ENCODE measurements around the gene INO80C.

The INO80C gene, protein sequence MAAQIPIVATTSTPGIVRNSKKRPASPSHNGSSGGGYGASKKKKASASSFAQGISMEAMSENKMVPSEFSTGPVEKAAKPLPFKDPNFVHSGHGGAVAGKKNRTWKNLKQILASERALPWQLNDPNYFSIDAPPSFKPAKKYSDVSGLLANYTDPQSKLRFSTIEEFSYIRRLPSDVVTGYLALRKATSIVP

DNA sequence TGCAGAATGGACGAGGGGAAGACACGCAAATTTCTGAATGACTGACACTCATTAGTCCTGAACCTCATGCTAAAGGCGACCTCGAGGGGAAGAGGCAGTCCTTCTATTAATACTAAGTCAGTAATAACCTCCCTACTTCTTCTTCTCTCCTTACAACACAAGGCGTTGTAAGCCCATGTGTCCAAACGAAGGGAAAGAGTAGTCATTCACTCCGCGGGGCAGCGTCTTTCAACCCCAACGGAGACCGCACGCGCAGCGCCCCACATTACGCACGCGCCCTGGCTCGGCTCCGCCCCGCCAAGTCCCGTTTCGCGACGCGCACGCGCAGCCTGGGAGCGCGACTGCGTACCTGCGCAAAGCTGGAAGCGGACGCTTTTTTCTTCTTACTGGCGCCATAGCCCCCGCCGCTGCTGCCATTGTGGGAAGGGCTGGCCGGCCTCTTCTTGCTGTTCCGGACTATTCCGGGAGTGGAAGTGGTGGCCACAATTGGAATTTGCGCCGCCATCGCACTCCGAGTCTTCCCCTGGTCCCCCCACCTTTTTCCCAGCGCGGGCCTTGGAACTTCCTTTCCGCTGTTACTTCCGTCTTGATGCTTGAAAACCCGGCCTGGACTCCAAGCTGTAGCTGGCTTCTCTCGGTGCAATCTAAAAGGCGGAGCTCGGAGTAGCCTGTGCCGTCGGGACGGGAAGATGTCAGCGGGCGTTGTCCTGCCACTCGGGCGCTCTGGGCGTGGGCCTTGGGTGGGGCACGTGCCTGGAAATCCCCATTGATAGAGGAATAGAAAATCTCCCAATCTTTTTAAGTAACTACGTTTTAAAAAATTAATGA is at the start of gene INO80C:
INO80C (minus strand) TSS at position 591 of the 828 bp plus-strand sequence; CDS start at position 505, 86 bp downstream.
- peak; percentile 94 for DNase-seq (ENCODE audit: low spot score)

DNA sequence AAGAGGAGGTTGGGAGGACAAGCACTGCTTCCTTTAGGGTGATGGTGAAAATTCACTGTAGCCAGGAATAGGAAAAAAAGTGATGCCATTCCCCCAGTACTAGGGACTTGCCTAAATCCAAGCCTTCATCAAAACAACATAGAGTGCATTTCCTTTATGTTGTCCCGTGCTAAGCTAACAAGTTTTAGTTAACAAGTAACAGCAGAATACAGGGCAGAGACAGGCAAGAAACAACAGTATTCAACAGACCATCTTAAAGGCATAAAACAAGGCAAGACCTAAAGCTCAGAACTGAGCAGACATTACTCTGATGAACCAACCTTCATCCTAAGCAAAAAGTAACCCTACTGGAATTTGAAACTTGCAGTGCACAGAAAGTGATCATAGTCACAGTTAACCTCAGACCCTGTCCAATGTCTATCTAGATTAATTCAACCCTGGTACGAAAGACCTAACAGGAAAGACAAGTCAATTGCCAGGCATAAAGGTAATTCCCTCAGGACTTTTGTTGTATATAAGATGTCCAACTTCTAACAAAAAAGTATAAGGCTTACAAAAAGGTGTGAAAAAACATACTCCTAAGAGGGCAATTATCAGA is 49.3 kb upstream of the INO80C start:
- no peak for DNase-seq (ENCODE audit: low spot score)

DNA sequence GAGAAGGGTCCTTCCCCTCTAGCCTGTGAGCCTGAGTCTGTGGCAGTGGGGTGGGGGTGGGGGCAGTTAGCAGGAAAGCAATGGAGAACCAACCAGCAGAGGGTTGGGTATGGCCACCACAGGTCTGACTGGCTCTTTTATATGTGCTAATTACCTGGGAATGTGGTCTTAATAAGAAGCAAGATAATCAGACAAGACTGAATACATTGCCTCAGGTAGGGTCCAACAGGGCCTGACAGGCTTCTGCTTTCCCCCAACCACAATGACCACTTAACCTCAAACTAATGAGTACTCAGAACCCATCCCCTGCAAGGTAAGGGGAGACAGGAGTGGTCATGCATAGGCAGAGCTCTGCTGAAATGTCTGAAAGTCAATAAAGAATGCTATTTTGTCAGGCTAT is 44.6 kb upstream of the INO80C start:
- no peak for DNase-seq (ENCODE audit: low spot score)

DNA sequence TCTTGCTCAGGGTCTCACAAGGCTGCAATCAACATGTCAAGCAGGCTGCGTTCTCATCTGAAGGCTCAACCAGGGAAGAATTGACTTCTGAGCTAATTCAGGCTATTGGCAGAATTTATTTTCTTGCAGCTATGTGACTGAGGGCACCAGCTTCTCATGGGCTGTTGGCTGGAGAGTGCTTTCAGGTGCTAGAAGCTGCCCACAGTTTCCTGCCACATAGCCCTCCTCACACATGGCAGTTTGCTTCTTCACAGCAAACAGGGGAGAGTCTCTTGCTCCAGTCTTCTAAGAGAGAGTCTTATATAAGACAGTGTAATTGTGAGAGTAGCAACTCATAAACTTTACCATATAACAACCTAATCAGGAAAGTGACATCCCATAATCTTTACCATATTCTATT is 37.5 kb upstream of the INO80C start:
- no peak for DNase-seq (ENCODE audit: low spot score)

DNA sequence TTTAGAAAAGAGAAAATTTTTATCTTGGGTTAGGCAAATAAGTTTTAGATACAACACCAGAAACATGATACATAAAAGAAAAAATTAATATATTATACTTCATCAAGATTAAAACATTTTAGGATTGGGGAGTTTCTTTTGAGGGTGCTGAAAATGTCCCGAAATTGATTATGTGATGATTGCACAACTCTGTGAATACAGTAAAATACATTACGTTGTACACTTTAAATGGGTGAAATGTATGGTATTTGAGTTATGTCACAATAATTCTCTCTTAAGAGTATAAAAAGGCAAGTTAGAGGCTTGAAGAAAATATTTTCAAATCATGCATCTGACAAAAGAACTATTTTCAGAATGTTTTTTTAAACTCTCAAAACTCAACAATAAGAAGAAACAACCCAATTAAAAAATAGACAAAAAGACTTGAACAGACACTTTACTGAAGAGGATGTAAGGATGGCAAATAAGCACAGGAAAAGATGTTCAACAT is 36.2 kb upstream of the INO80C start:
- no peak for DNase-seq (ENCODE audit: low spot score)

DNA sequence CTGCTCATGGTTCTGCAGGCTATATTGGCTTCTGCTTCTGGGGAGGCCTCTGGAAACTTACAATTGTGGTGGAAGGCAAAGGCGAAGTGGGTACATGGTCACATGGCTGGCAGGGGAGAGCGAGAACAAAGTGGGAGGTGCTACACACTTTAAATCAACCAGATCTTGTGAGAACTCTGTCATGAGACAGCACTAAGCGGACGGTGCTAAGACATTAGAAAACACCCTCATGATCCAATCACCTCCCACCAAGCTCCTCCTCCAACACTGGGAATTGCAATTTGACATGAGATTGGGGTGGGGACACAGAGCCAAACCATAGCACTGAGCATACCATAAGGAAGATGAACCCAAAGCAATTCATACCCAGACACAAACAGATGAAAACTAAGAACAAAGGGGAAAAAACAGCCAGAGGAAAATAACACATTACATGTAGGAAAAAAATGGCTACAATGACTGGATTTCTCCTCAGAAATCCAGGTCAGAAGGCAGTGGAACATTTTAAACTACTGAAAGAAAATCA is 31.1 kb upstream of the INO80C start:
- no peak for DNase-seq (ENCODE audit: low spot score)

DNA sequence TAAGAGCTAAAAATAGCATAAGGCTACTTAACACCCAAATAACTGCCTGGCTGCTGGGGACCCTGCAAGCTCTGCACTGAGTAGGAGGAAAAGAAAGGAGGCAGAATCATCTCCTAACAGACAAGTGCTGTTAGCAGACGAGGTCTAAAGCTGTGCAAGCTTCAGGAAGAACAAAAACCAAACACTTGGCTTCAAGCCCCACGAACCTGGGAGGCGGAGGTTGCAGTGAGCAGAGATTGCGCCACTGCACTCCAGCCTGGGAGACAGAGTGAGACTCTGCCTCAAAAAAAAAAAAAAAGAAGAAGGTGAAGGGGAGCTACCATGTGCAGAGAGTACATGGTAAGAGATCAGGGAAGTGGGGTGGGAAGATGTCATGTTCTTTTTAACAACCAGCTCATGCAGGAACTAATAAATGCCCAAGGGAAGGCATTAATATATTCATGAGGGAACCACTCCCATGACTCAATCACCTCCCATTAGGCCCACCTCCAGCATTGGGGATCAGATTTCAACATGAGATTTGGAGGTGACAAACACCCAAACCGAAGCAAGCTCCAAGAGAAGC is 28.8 kb upstream of the INO80C start:
- no peak for DNase-seq (ENCODE audit: low spot score)

DNA sequence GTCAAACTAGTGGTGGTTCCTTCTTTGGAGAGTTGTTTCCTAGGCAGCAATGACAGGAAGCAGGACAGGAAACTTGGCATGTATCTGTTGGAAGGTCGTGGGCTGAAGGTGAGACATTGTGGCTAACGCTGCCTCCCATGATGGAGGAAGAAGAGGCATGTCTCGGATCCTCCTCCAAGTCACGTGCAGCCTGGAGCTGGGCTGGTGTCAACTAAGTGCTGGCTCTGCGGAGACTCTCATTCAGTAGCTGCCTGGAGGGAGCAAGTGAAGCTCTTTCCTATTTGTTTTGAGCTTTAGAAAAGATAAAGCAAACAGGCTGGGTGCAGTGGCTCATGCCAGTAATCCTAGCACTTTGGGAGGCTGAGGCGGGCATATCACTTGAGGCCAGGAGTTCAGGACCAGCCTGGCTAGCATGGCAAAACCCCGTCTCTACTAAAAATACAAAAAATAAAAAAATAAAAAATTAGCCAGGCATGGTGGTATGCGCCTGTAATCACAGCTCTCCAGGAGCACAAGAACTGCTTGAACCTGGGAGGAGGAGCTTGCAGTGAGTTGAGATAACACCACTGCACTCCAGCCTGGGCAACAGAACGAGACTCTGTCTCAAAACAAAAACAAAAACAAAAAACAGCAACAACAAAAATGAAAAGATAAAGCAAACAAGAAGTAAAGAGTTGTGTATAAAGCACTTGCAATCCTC is 28.2 kb upstream of the INO80C start:
- no peak for DNase-seq (ENCODE audit: low spot score)

DNA sequence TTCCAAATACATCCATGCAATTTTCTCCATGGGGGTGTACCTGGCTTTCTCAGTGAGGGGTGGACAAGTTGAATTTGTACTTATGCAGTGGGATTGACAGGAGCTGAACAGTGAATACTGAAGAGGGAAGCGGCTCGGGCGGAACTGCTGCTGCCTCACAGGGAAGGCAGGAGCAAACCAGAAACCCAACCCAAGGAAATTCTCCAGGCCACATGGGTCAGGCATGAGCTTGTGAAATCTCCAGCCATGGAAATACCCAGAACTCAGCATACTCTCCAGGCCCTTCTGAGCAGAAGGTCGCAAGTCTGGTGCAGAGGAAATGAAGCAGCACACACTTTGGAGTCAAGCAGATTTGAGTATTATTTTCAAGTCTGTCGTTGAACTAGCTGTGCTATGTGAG is 26.5 kb upstream of the INO80C start:
- DNase-seq (ENCODE audit: low spot score): no peak

DNA sequence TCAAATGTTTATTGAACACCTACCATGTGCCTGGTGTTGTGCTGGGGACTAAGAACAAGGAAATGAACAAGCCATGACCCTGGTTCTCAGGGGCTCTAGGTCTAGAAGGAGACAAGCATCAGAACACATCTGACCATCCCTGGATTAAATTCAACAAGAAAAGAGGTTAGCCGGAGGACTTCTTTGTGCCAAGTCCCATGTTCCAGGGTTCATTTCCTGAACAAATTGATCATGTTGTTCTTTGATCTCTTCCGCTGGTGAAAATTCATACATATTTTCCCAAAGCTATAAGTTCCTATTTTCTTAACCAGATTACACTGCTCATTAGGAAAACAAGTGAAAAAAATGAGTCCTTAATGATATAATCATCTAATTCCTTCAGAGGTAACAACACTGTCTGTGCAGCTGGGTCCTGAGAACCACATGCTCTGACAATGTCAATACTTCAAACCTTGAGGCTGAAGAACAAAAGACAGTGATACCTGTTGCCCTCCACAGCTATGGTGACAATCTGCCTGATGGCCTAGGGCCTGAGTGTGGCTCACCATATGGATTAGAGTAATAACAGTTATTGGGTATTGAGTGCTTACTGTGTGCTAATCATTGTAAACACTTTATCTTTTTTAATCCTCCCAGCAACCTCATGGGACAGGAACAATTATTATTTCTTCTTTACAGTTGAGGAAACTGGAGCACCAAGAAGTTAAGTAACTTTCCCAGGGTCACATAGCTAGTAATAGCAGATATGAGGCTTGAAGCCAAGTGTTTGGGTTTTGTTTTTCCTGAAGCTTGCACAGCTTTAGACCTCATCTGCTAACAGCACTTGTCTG is 24.6 kb upstream of the INO80C start:
- no peak for DNase-seq (ENCODE audit: low spot score)

DNA sequence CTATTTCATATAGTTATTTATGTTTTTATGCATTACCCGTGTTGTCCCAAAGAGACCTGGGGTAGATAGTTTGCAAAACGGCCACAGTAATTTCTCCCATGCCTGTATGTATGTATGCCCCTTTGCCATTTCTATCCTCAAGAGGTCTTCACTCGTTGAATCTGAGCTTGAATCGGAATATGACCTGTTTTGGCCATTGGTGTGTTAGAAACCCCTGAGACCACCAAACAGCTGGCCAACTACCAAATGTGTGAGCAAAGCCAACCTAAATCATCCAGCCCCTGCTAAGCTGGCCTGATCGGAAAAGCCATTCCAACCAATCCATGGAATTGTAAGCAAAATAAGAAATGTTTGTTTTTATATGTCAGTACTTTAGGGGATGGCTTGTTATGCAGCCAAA is 23.4 kb upstream of the INO80C start:
- DNase-seq (ENCODE audit: low spot score): no peak

DNA sequence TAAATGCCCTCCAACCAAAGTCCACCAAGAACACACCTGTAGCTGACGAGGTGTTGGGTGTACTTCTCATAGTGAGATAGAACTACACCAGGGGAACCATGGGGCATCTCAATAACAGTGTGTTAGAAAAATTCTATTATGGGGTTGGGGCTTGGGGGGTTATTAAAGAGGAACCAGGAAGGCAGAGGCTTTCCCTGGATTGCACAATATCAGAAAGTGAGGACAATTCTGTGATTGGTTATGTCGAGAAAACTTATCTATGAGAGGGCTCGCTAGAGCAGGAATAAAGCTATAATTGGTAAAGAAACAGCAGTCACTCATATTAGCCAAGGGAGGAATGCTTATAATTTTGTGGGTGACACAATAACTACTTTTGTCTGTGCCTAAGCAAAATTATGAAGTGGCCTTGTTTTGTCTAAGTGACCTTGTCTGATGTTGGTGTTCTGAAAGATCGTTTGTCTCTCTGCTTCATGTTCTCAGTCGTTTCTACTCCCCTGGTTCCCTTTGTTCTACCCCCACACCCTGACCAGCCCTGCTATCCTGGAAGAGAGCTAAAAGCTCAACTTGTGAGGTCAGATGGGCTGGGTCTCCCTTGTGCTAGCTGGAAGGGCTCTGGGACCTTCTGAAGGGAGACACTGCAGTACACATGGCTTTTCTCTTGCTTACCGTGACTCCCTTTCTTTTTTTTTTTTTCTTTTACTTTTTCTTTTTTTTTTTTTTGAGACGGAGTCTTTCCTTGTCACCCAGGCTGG is 21.6 kb upstream of the INO80C start:
- no peak for DNase-seq (ENCODE audit: low spot score)

DNA sequence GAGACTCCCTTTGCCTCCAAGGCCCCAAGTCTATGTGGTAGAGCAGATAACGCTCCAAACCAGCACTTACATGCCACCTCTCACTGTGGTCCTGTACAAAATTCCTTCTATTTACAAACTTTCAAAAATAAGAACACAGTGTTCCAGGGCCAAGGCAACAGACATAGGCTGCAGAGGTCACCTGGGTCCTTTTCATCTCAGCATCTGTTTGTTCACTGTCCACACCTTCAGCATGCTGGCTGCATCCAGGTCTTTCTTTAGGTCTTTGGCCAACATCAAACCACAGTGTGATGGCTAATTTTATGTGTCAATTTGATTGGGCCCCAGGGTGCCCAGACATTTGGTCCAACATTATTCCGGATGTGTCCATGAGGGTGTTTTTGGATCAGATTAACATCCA is 20.0 kb upstream of the INO80C start:
- no peak for DNase-seq (ENCODE audit: low spot score)

DNA sequence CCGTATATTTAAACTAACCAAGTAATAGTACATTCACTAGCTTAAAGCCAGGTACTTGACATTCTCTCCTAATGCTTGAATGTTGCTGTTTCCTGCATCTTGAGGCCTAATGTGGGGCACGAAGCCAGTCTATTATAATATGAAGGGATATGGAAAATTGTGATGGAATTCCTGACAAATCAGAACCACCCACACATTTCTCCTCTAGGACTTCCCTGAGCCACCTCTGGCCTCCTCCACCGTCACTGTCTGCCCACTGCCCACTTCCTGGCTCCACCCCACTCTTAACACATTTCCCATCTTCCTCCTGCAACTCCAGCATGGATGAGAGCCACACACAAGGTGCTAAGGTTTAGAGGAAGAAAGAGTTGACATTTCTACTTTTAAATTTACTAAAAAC is 19.0 kb upstream of the INO80C start:
- no peak for DNase-seq (ENCODE audit: low spot score)

DNA sequence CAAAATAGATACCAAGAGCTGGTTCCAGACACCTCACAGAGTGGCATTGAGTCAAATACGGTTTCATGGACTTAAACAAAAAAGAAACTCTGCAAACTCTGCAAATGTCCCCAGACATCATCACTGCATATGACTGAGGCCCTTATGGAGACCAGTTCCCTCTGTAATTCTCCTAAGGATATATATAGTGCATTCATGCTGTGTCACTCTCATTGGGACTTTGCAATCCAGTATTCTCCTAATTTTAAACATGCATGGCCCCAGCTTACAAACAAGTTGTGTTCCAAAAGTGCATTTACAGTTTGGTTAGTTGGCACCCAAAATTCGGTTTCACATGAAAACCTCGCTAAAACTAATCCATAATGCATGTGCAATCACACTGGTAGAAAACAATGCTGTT is 18.6 kb upstream of the INO80C start:
- DNase-seq (ENCODE audit: low spot score): no peak

DNA sequence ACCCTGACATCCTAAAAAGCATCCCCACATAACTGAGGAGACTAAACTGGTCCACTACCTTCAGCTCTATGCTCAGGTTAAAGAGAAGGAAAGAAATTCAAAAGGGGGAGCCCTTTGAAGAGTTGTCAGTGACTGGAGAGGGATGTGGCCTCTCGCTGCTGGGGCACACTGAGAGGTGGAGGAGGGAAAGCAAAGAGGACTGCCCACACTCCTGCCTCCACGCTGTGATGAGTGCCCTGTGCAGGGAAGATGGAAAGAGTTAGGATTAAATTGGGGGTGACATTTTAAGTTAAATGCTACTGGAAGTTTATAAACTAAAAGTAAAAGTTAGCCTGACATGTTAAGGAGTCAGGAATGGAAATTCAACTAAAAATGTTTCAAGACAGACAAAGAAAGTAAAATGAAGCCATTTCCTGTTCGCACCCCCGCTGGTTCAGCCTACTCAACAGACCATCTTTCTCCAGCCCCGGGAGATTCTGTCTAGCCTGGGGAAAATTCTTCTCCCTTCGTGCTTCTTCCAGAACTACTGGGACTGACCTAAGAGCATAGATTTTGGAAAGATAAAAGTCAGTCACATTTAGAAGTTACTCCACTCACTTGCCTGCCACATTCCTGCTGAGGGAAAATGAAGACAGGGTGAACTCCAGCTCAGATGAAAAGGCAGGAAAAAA is 17.8 kb upstream of the INO80C start:
- DNase-seq (ENCODE audit: low spot score): no peak

DNA sequence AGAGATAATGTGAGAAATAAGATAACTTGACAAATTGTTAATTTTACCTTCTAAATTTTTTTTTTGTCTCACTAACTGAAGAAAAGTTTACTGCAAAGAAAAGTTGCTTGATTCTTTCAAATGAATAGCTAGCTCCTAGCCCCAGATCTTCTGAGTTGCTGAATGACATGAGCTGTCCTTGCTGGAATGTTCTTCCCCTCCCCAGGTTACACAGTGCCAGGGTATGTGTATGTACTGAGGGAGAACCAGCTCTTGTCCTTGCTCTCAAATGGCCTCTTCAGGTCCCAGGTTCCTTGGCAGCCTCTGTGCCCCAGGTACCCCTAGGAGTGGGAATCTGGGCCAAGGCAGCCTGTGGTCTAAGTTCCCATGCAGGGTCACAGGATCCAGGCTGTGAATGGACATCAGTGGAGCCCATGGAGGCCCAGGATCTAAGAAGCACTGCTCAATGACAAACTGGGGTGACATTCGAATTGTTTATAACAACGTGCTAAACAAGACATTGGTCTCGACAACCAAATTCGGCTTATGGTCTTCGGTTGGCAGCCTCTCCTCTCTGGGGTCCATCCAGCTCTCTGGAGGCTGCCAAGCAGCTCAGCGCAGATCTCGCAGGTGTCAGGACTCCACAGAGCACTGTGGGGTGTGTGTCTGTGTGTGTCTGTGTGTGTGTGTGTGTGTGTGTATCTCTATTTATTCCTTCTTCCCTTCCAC is 17.1 kb upstream of the INO80C start:
- no peak for DNase-seq (ENCODE audit: low spot score)

DNA sequence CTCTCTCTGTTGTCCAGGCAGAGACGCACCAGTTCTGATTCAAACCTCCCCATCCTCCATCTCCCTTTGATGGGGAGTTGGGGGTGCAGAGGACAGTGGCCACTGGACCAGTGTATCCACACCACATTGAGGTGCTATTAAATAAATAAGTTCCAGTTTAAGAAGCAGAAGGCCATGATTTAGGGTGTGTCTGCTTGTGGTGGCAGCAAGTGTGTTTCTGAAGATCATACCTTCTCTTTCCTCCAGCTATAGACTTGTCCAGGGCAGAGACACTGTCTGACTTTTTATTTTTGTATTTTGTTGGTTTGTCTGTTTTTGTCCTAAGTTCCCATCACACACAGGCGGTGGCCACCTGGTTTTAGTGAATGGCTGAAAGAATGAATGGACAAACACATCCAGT is 16.5 kb upstream of the INO80C start:
- no peak for DNase-seq (ENCODE audit: low spot score)

All from hematopoietic multipotent progenitor cell treated with erythropoietin and hydrocortisone succinate and interleukin-3 and kit ligand, for 15 days (in vitro differentiated cells).